ENCODE results near the gene KCNG2. TPM values are rescaled to one million over a fixed set of nuclear protein-coding genes. Genes with fewer than 3 reads are reported as not detected.

Gene KCNG2
- total and polyA plus RNA-seq, 9 of the 15 experiments (the other 6 are each of a cell fraction or from before 2014, with no cell fraction given) = not detected

GRCh38 chr18:79805926-79806487 lies 8.3 kb downstream of the KCNG2 start:
- in situ Hi-C loops (cut with MboI) (no loop called here), intact Hi-C loops (cut with micrococcal nuclease) (no loop called here)
- TF ChIP-seq ZNF584 (CRISPR knock-in tag; IDR thresholded peaks at IDR 0.05; ENCODE audit: low read depth) (no peak), ZBTB11 (CRISPR knock-in tag; IDR thresholded peaks at IDR 0.05) (no peak), ILF3 (IDR thresholded peaks at IDR 0.05; ENCODE audit: borderline replicate concordance) (no peak), HEY1 (CRISPR knock-in tag; IDR thresholded peaks at IDR 0.05; ENCODE audit: borderline replicate concordance) (no peak), ZSCAN32 (CRISPR knock-in tag; IDR thresholded peaks at IDR 0.05) (no peak), HES1 (IDR thresholded peaks at IDR 0.05; ENCODE audit: low read depth) (no peak), ZNF324 (CRISPR knock-in tag; IDR thresholded peaks at IDR 0.05) (no peak), KDM5B (IDR thresholded peaks at IDR 0.05; ENCODE audit: insufficient replicate concordance, low read depth, low read length) (no peak), POLR2B (IDR thresholded peaks at IDR 0.05; ENCODE audit: low read depth, partially characterized antibody) (no peak), MAFK (IDR thresholded peaks at IDR 0.05; ENCODE audit: low read length) (no peak)
- no TSS peak for BruUV-seq (replicated peaks)
- ChIA-PET POLR2A (no interaction called here), CTCF (ENCODE audit: low intra/inter-chr PET ratio) (no interaction called here)
- Histone ChIP-seq H3K4me3 (no peak overlapping the region), H3K36me3 (ENCODE audit: control insufficient read depth, insufficient read depth, low read length) (no peaks in the 10 kb centered on the region), H3K27ac (ENCODE audit: extremely low read depth, low read depth, low read length) (no peak overlapping the region), H3K9ac (ENCODE audit: insufficient read depth in 1 of 2, low read depth in 2 of 2, low read length in 2 of 2) (no peak overlapping the region), H3K27me3 (ENCODE audit: control insufficient read depth in 2 of 2, insufficient read depth in 2 of 2, low read length in 2 of 2) (peaks cover 2 to 54% of the 10 kb centered on the region in 2 experiments; a peak in 4 of 5 replicates), H3K4me2 (ENCODE audit: insufficient read depth, low read length) (no peak overlapping the region), H3K4me1 (replicated peaks in 1 of 2; ENCODE audit: control insufficient read depth in 2 of 2, insufficient read depth in 2 of 2, low read length in 2 of 2) (peaks cover 0 to 2% of the 10 kb centered on the region in 2 experiments; a peak in 1 of 5 replicates), H3K9me3 (replicated peaks; ENCODE audit: control insufficient read depth, insufficient read depth, low read depth, low read length) (no peaks in the 10 kb centered on the region), H4K20me1 (replicated peaks; ENCODE audit: control insufficient read depth, insufficient read depth, low read length) (no peaks in the 10 kb centered on the region), H3K79me2 (ENCODE audit: control insufficient read depth, insufficient read depth, low read length) (no peaks in the 10 kb centered on the region), H3K9me1 (ENCODE audit: control insufficient read depth, insufficient read depth, low read length) (no peaks in the 10 kb centered on the region), H2AFZ (ENCODE audit: low read depth, low read length) (no peak overlapping the region)
- WGBS (ENCODE audit: insufficient coverage, low coverage, missing lambda C conversion rate) = 1% methylated on average over 10 of the region's 16 CpGs
- FAIRE-seq (no peak), DNase-seq (ENCODE audit: extremely low read depth in 1 of 4, low spot score in 3 of 4) (no peak), ATAC-seq (no peak)

Measured in K562 (cell line).